Peyer's patch (tissue), 4 donors: ENCODE data around the gene LRG1.

Experiments
- CTCF ChIP-seq, 6 experiments: fragments of 450-650 bp in 4 of 6; fragments of 200-600 bp in 2 of 6; sonication (generic) in 1 of 6; IDR thresholded peaks; one replicate each; pipeline ENCODE4 v1.5.1; 2017 to 2019; ENCODE audit warnings: antibody characterized with exemption in 6 of 6, mild to moderate bottlenecking in 3 of 6, moderate library complexity in 1 of 6
- POLR2A ChIP-seq, 2 donors: fragments of 450-650 bp; IDR thresholded peaks; one replicate each; pipeline ENCODE4 v1.5.1; 2017; ENCODE audit warnings: antibody characterized with exemption in 2 of 2, mild to moderate bottlenecking in 2 of 2, moderate library complexity in 2 of 2

DNA sequence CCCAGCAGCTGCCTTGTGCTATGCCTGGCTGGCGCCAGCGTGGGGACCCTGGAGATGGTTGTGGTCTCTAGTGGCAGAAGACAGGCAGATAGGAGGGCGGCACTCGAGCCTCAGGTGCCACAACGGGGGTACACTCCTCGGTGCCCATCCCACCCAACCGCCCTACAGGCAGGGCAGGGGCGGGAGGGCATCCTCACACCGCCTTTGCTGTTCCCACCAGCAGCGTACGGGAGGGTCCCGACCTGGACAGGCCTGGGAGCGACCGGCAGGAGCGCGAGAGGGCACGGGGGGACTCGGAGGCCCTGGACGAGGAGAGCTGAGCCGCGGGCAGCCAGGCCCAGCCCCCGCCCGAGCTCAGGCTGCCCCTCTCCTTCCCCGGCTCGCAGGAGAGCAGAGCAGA lies 38.1 kb downstream of the LRG1 start:
- TF ChIP-seq CTCF (IDR thresholded peaks at IDR 0.05) = no peak
- no peak for TF ChIP-seq POLR2A (IDR thresholded peaks at IDR 0.05)
